Amygdala (tissue), 56 donors: ENCODE measurements around the gene FAM83G.
A peak's percentile ranks its signal among the peaks of the same experiment; 100 is the strongest.
"Not testable (repeated sequence)": the region's sequence is repeated elsewhere in the genome, so short reads cannot be mapped to it uniquely, and the experiment has no call there.

Experiments used
- DNase-seq, 56 donors: peaks; one replicate each; lab custom pipeline; 2025; lab: John Stamatoyannopoulos, UW

Gene FAM83G, protein sequence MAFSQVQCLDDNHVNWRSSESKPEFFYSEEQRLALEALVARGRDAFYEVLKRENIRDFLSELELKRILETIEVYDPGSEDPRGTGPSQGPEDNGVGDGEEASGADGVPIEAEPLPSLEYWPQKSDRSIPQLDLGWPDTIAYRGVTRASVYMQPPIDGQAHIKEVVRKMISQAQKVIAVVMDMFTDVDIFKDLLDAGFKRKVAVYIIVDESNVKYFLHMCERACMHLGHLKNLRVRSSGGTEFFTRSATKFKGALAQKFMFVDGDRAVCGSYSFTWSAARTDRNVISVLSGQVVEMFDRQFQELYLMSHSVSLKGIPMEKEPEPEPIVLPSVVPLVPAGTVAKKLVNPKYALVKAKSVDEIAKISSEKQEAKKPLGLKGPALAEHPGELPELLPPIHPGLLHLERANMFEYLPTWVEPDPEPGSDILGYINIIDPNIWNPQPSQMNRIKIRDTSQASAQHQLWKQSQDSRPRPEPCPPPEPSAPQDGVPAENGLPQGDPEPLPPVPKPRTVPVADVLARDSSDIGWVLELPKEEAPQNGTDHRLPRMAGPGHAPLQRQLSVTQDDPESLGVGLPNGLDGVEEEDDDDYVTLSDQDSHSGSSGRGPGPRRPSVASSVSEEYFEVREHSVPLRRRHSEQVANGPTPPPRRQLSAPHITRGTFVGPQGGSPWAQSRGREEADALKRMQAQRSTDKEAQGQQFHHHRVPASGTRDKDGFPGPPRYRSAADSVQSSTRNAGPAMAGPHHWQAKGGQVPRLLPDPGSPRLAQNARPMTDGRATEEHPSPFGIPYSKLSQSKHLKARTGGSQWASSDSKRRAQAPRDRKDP

DNA sequence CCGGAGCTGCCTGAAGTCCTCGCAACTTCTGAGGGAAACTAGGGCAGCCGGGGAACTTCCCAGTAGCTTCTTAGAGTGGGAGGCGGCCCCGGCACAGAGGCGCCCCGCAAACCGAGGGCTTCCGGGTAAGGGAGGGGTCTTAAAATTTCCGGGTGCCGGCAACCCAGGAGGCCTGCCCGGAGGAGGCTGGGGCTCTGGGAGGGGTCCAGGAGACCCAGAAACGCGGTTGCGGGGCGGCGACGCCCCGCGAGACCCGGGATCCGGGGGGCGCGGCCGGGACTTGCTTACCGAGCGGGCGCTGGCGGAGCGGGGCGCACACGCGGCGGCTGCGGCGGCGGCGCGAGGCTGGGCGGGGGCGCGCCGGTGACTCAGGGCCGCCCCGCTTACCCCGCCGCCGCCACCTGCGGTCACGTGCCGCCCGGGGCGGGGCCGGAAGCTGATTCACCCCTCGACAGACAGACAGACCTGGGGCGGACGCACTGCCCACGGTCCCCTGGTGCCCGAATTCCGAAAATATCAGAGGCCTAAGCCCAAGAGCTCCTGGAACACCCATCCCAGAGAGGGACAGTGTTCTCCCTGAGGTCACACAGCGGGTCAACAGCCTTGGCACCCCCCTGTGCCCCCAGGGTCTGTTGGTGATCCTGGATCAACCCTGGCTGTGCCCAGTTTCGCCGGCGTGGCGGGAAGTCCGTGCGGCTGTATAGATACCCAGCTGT is at the start of gene FAM83G:
Gene FAM83G, minus strand, starts transcription at position 344 of the 716 bp plus-strand sequence. CDS start 723 bp downstream, outside the sequence.
- peak in 4 of 56 donors; percentile 13 to 29 (median 21) for DNase-seq

DNA sequence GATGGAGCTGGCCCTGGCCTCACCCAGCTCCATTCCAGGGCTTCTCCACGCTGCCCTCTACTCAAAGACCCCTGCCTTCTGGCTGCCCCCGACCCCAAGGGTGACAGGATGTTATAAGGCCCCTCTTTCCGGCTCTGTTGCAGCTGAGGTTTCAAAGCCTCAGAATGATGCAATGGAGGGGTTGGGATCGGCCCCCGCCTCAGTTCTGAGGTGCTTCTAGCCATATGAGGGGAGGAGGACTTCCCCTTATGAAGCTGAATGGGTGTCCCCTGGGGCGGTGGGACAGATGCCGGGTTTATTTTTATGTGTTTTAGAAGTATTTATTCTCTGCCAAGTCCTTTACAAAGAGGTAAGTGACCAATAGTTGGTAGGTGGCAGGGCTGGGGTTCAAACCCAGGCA is 44.3 kb upstream of the FAM83G start:
- DNase-seq = not testable (repeated sequence)

DNA sequence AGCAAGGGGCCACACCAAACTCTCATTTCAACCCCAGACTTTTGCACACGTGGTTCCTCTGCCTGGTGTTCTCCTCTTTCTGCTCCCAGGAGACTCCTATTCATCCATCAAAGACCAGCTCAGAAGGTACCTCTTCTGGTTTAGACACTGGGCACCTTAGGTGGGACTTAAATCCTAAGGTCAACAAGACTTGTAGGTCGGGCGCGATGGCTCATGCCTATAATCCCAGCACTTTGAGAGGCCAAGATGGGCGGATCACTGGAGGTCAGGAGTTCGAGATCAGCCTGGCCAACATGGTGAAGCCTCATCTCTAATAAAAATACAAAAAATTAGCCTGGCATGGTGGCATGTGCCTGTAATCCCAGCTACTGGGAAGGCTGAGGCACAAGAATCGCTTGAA is 42.9 kb upstream of the FAM83G start:
- DNase-seq = not testable (repeated sequence)

DNA sequence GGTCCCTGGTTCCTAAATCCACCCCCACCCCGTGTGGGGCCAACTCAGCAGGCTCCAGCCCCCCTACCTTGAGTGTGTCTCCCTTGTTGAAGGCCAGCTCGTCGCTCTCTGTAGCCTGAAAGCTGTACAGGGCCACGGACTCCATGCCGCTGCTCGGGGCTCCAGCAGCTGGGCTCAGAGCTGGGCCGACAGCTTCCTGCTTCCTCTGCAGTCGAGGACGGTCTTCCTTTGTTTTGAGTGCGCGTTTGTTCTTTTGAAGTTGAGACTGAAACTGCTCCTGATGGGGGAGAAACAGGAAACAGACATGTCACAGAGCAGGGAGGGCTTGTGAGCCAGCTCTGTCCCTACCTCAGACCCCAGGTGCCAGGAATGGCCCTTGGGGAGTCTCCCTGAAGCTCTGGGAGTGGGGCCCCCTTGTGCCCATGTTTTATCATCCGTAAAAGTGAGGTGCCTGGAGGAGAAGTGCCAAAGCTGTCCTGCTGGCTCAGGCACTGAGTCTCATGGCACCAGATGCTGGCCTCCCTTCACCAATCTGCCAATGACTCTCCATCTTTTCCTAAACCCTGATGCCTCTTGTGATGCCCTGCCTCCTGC is 42.3 kb upstream of the FAM83G start, which contains the start of gene GRAP:
Gene GRAP, minus strand, starts transcription at position 176 of the 594 bp plus-strand sequence. Its CDS starts 31 bp downstream, at position 145.
- not testable (repeated sequence) for DNase-seq

DNA sequence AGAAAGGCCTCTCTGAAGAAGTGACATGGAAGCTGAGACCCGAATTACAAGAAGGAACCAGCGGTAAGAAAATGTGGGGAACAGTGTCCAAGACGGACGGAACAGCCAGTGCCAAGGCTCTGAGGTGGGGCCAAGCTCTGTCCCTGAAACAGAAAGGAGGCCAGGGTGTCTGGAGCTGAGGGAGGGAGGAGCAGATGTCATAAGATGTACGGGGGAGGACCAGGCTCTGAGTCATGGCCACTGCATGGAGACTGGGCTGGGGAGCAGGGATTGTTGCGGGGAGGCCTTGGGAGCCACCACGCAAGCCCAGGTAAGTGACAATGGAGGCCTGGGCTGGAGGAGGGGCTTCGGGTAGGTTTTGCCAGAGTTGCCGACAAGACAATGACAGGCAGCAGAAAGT is 40.1 kb upstream of the FAM83G start:
- DNase-seq = not testable (repeated sequence)

DNA sequence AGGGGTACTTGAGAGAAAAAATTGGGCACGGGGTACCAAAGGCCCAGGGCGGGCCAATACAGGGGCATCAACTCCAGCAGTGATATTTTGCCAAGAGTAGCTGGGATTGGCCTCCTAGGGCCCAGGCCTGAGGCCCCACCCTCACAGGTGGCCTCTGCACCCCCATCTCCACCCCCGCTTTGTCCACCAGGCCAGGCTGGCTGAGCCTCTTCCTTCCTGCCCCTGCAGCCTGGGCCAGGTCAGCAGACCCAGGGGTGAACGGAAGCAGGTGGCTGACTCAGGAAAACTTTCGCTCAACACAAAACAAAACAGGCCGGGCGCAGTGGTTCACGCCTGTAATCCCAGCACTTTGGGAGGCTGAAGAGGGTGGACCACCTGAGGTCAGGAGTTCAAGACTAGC is 38.5 kb upstream of the FAM83G start:
- not testable (repeated sequence) for DNase-seq

DNA sequence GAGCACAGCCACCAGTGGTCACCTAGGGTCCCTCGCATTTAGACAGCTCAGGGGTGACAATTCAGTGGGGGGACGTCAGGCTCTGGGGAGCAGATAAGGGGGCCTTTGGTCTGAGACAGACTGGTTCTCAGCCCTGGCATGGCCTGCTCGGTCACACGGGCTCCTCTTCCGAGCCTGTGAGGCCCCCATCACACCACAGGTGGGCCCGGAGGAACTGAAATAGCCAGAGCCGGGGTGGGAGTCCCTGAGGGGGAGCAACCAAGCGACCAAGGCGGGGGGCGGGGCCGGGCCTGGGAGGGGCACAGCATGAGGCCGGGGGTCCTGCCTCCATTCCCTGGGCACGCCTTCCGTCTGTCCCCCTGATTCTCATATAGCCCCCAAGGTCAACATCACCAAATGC is 37.8 kb upstream of the FAM83G start:
- DNase-seq = not testable (repeated sequence)

DNA sequence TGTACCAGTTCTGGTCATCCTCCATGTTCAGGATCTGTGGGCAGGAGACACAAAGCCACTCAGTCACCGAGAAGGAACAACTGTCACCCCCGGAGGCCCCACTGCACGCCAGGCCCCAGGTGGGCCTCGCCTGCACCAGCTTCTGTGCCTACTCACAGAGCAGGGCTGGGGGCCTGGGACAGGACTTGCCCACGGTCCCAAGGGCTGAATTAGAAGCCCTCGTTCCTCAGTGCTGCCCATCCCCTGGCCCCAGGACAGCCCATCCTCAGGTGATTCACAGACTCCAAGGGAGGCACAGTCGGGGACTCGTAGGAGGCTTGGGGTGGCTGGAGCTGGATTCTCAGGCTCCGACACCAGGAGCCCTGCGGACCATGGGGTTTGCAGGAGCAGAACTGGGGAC is 37.3 kb upstream of the FAM83G start:
- not testable (repeated sequence) for DNase-seq

DNA sequence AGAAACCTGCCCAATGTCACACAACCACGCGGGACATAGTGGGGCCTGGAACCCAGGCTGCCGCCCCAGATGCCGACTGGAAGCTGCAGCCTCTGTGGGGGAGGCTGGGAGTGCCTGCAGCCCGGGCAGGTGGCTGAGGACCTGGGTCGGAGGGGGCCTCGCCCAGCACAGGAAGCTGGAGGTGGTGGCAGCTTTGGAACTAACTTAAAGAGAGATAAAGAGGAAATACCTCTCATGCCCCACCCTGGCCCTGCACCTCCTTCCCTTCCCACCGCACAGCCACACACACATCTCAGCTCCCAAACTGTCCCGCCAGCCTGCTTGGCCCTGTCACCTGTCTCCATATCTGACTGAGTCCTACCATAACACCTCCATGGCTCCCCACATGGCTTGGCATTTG is 35.8 kb upstream of the FAM83G start:
- DNase-seq = not testable (repeated sequence)

DNA sequence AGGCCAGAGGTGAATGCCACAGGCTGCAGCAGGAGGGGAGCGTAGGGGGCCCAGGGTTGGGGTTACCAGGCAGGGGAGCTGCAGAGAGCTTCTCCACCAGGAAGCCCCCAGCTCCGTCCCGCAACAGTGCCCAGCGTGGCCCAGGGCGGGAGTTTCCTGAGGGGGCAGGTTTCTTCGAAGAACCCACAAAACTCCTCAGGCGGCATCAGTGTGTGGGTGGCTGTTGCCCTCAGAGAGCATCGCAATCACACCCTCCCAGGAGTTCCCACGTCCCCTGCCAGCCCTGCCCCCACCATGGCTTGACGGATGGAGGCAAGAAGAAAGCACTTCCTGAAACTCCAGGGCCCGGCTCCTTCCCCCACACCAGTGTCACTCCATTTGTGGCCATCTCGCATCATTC is 34.2 kb upstream of the FAM83G start:
- not testable (repeated sequence) for DNase-seq

DNA sequence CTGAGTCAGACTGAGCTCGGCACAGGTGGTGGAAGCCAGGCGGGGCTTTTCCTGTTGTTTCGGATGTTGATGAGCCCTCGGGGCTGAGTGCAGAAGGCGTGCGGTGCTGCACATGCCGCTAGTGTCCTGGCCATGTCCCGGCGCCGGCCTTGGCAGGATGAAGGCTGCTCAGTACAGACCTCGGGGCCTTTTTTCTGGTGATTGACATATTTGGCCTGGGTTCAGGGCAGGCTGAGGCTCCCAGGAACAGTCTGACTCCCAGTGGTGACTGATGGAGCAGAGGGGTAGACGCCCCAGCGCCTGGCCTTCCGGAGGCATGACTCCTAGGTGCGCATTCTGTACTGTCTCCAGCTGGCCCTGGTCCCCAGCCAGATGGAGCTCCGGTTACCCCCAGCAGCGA is 33.4 kb upstream of the FAM83G start:
- not testable (repeated sequence) for DNase-seq

DNA sequence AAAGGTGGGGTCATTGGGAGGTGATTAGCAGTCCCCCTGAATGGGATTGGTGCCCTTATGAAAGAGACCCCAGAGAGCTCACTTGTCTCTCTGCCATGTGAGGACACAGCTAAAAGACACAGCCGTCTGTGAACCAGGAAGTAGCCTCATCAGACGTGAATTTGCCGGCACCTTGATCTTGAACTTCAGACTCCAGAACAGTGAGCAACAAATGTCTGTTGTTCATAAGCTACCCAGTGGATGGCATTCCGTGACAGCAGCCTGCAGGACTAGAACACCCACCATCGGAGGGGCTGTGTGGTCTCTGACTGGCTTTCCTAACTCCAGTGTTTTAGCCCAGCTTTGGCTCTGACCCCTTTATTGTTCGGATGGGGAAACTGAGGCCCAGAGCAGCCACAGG is 33.0 kb upstream of the FAM83G start:
- DNase-seq = not testable (repeated sequence)

DNA sequence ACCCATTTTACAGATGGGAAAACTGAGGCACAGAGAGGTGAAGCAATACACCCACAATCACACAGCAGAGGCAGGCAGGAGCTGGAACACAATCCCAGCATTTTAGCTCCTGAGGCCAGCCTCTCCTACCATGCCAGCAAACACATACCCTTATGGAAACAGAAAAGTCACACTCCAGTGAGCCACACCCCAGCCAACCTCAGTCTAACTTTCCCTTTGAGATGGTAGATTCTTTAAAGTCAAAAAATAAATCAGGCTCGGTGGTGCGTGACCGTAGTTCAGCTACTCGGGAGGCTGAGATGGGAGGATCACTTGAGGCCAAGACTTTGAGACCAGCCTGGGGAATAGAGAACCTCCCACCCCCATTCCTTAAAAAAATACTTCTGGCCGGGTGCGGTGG is 31.6 kb upstream of the FAM83G start:
- not testable (repeated sequence) for DNase-seq

DNA sequence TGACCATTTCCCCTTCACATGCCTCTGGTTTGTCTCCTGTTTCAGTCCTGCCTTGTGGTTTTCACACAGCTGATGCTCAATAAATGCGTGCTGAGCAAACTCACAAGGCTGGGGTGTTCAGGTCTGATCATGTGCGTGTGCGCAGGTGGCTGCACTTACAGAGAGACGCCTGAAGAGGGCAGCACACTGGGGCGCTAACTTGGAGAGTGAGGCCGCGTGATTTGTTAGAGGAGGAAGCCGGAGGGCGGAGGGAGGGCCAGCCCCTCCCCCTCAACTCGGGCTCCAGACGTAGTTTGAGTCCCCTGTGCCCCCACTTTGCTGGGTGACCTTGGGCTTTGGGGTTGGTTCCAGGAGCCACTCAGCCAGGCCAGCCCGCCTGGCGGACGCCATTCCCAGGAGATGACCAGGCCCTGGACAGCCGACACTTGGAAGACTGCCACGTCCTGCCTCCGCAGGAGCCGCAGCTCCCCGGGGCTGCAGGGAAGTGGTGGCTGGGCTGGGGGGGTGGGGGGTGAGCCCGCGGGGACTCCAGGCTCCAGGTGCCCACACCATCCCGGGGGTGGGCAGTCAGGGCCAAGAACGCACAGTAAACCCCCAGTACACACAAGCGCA is 27.9 kb upstream of the FAM83G start:
- not testable (repeated sequence) for DNase-seq

DNA sequence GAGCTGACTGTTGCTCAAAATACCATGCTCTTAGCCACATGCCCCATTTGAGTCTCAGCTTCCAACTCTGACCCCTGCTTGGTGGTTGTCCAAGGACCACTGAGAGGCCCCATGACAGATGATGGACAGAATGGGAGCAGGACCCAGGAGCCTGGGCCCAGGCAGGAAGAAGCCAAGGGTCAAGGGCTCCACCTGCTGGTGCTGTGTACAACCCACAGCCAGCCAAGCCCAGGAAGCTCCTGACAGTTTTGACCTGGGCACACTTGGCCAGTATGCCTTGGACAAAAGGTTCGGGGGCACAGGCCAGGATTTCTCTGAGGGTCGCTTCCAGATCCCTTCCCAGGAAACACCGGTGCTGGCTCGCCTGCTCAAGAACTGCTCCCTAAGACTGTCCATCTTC is 27.2 kb upstream of the FAM83G start:
- DNase-seq = not testable (repeated sequence)

DNA sequence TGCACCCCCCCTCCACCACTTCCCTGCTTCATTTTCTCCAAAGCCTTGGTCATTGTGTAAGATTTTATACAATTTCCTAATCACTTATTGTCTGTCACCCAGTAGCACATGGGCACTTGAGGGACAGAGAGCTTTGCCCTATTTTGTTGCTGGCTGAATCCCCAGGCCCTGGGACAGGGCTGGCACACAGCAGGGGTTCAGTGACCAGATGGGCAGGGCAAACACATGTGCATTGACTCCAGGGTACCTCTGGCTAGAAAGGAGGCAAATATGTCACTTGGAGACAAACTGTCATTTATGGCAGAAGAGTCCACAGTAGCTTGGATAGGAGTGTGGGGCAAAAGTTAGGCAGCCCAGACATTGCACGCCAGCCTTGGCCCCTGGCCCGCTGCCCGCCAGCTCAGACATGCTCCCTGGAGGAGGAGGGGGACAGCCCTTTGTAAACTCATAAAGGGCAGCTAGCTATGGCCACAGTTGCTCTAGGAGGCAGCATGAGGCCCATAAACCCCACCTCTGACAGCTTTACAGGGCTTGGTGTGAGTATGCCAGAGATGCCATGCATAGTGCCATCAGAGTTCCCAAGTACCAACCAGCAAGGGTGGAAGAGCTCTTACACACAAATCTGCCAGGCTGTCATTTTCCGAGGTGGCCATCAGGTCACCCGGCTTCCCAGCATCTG is 26.3 kb upstream of the FAM83G start:
- DNase-seq = not testable (repeated sequence)

DNA sequence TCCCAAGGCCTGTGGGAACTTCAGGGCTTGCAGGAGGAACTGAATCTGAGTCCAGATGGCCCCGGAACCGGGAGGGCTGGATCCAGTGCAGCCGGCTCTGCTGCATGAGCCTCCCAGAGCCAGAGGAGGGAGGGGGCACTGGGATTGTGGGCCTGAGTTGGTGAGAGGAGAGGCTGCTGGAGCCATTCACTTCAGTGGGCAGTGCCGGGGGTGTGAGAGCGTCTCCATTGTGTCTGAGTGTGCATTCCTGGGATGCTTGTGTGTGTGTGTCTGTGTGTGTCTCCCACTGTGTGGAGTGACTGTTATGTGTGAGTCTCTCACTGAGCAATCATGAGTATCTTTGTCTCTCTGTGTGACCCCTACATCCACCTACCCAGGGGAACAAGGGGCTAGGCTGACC is 25.2 kb upstream of the FAM83G start:
- DNase-seq = not testable (repeated sequence)

DNA sequence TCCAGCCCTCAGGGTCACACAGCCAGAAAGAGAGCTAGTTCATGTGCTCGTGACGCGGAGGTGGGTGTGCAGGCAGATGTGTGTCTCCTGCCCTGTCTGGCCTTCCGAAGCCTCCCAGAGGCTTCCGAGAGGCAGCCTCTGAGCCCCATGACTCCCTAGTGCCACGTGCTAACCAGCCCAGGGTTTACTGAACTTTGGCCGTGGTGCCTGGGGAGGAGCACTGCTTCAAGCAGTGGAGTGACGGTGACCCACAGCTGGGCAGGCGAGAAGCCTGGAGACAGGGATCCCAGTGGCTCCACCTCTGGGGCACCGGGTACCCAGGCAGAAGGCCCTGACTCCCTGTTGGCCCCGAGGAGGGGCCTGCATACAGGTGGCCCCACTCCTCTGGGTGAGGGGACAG is 24.1 kb upstream of the FAM83G start:
- DNase-seq = not testable (repeated sequence)
